OCI-LY7 (cell line): Measurements from ENCODE around the gene ABI3.

Source experiments
- EZH2phosphoT487 ChIP-seq: fragments of 200-600 bp; sonication (generic); IDR thresholded peaks from 2 replicates; pipeline ENCODE4 v1.6.1; 2018; ENCODE audit warnings: low read depth, borderline replicate concordance, mild to moderate bottlenecking, mixed run types, antibody characterized with exemption, low read length, moderate library complexity, mixed read lengths
- TF ChIP-seq, protein P1 (sequence below): fragments of 200-600 bp; sonication (generic); conservative IDR thresholded peaks from 2 replicates; pipeline ENCODE4 v1.5.1; 2014; ENCODE audit warnings: mild to moderate bottlenecking, antibody characterized with exemption, low read length, moderate library complexity, mixed read lengths

DNA sequence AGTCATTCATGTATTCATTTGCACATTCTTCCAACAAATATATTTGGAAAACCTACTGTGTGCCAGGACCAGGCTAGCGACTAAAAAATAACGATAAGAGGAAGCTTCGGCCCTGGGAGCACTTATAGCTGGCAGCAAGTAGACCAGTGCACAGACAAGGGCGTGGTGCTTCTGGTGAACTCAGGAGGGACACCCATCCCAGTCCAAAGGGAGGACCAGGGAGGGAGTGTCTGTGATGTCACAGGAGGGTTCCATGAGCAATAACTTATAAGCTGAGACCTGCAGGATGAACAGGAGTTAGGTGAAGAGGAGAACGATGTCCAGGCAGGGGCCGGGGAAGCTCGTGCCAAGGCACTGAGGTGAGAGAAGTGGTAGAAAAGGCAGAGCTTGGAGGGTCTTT is 37.4 kb downstream of the ABI3 start:
- TF ChIP-seq, protein P1, sequence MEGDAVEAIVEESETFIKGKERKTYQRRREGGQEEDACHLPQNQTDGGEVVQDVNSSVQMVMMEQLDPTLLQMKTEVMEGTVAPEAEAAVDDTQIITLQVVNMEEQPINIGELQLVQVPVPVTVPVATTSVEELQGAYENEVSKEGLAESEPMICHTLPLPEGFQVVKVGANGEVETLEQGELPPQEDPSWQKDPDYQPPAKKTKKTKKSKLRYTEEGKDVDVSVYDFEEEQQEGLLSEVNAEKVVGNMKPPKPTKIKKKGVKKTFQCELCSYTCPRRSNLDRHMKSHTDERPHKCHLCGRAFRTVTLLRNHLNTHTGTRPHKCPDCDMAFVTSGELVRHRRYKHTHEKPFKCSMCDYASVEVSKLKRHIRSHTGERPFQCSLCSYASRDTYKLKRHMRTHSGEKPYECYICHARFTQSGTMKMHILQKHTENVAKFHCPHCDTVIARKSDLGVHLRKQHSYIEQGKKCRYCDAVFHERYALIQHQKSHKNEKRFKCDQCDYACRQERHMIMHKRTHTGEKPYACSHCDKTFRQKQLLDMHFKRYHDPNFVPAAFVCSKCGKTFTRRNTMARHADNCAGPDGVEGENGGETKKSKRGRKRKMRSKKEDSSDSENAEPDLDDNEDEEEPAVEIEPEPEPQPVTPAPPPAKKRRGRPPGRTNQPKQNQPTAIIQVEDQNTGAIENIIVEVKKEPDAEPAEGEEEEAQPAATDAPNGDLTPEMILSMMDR: no peak
- TF ChIP-seq EZH2phosphoT487: no peak
